ENCODE data around the gene FARP1. TPM values are rescaled to one million over a fixed set of nuclear protein-coding genes. Genes with fewer than 3 reads are reported as not detected.

Gene FARP1
- polyA plus RNA-seq, 4 donors = 0.89 to 23.4 (median 6.2) TPM

GRCh38 chr13:98451676-98452470 lies 309.0 kb downstream of the FARP1 start:
- DNase-seq (no peak), FAIRE-seq (no peak)
- Histone ChIP-seq H3K36me3 (ENCODE audit: control insufficient read depth in 3 of 3, insufficient read depth in 2 of 3, low read depth in 1 of 3, low read length in 3 of 3) (peaks cover 9 to 71% (median 20%) of the 10 kb centered on the region in 3 donors), H3K27ac (ENCODE audit: low read depth in 1 of 3, low read length in 2 of 3) (no peak overlapping the region), H3K4me3 (ENCODE audit: low read depth in 1 of 3, low read length in 3 of 3) (no peak overlapping the region), H3K27me3 (ENCODE audit: control insufficient read depth in 3 of 3, insufficient read depth in 3 of 3, low read length in 3 of 3) (no peaks in the 10 kb centered on the region), H3K4me1 (ENCODE audit: control insufficient read depth in 3 of 3, insufficient read depth in 2 of 3, low read depth in 1 of 3, low read length in 2 of 3) (peaks cover 0 to 7% (median 0%) of the 10 kb centered on the region in 3 donors), H3K9me3 (ENCODE audit: control insufficient read depth in 2 of 2, insufficient read depth in 1 of 2, low read depth in 1 of 2, low read length in 1 of 2) (no peaks in the 10 kb centered on the region)
- WGBS, 3 donors = 79 to 85% (median 83%) methylated on average over 23 of the region's 23 CpGs

GRCh38 chr13:98452851-98453843 lies 310.3 kb downstream of the FARP1 start:
- Histone ChIP-seq H3K4me1 (ENCODE audit: control insufficient read depth in 3 of 3, insufficient read depth in 2 of 3, low read depth in 1 of 3, low read length in 2 of 3) (peaks cover 0 to 7% (median 0%) of the 10 kb centered on the region in 3 donors), H3K27ac (ENCODE audit: low read depth in 1 of 3, low read length in 2 of 3) (no peak overlapping the region), H3K36me3 (ENCODE audit: control insufficient read depth in 3 of 3, insufficient read depth in 2 of 3, low read depth in 1 of 3, low read length in 3 of 3) (peaks cover 9 to 69% (median 30%) of the 10 kb centered on the region in 3 donors), H3K4me3 (ENCODE audit: low read depth in 1 of 3, low read length in 3 of 3) (no peak overlapping the region), H3K9me3 (ENCODE audit: control insufficient read depth in 2 of 2, insufficient read depth in 1 of 2, low read depth in 1 of 2, low read length in 1 of 2) (no peaks in the 10 kb centered on the region), H3K27me3 (ENCODE audit: control insufficient read depth in 3 of 3, insufficient read depth in 3 of 3, low read length in 3 of 3) (no peaks in the 10 kb centered on the region)
- 75 to 90% (median 89%) methylated on average over 15 of the region's 15 CpGs for WGBS, 3 donors
- DNase-seq = no peak
- FAIRE-seq = no peak

GRCh38 chr13:98454389-98454881 lies 311.5 kb downstream of the FARP1 start:
- H3K9me3 ChIP-seq (ENCODE audit: control insufficient read depth in 2 of 2, insufficient read depth in 1 of 2, low read depth in 1 of 2, low read length in 1 of 2) = no peaks in the 10 kb centered on the region
- WGBS, 3 donors = 42 to 60% (median 50%) methylated on average over 7 of the region's 7 CpGs
- H3K4me1 ChIP-seq (ENCODE audit: control insufficient read depth in 3 of 3, insufficient read depth in 2 of 3, low read depth in 1 of 3, low read length in 2 of 3) = peaks cover 0 to 7% (median 0%) of the 10 kb centered on the region in 3 donors
- H3K36me3 ChIP-seq (ENCODE audit: control insufficient read depth in 3 of 3, insufficient read depth in 2 of 3, low read depth in 1 of 3, low read length in 3 of 3) = peaks cover 12 to 70% (median 29%) of the 10 kb centered on the region in 3 donors
- FAIRE-seq (no peak), DNase-seq (no peak)
- H3K4me3 ChIP-seq (ENCODE audit: low read depth in 1 of 3, low read length in 3 of 3) = no peak overlapping the region
- H3K27ac ChIP-seq (ENCODE audit: low read depth in 1 of 3, low read length in 2 of 3) = peak overlapping the region in 1 of 3 donors; percentile 60
- no peaks in the 10 kb centered on the region for H3K27me3 ChIP-seq (ENCODE audit: control insufficient read depth in 3 of 3, insufficient read depth in 3 of 3, low read length in 3 of 3)

- no peak overlapping the region for H3K4me3 ChIP-seq (ENCODE audit: low read depth in 1 of 3, low read length in 3 of 3)
- H3K27ac ChIP-seq (ENCODE audit: low read depth in 1 of 3, low read length in 2 of 3) = no peak overlapping the region
- DNase-seq (no peak), FAIRE-seq (no peak)
- WGBS, 3 donors = 85 to 89% (median 87%) methylated on average over 6 of the region's 6 CpGs
- H3K36me3 ChIP-seq (ENCODE audit: control insufficient read depth in 3 of 3, insufficient read depth in 2 of 3, low read depth in 1 of 3, low read length in 3 of 3) = peaks cover 16 to 73% (median 33%) of the 10 kb centered on the region in 3 donors
- H3K4me1 ChIP-seq (ENCODE audit: control insufficient read depth in 3 of 3, insufficient read depth in 2 of 3, low read depth in 1 of 3, low read length in 2 of 3) = no peaks in the 10 kb centered on the region
- no peaks in the 10 kb centered on the region for H3K9me3 ChIP-seq (ENCODE audit: control insufficient read depth in 2 of 2, insufficient read depth in 1 of 2, low read depth in 1 of 2, low read length in 1 of 2)
- no peaks in the 10 kb centered on the region for H3K27me3 ChIP-seq (ENCODE audit: control insufficient read depth in 3 of 3, insufficient read depth in 3 of 3, low read length in 3 of 3)
These were observed 313.5 kb downstream of the FARP1 start for GRCh38 chr13:98456413-98456845.

GRCh38 chr13:98457053-98457452 lies 314.2 kb downstream of the FARP1 start:
- Histone ChIP-seq H3K36me3 (ENCODE audit: control insufficient read depth in 3 of 3, insufficient read depth in 2 of 3, low read depth in 1 of 3, low read length in 3 of 3) (peaks cover 11 to 73% (median 34%) of the 10 kb centered on the region in 3 donors), H3K27ac (ENCODE audit: low read depth in 1 of 3, low read length in 2 of 3) (no peak overlapping the region), H3K9me3 (ENCODE audit: control insufficient read depth in 2 of 2, insufficient read depth in 1 of 2, low read depth in 1 of 2, low read length in 1 of 2) (no peaks in the 10 kb centered on the region), H3K27me3 (ENCODE audit: control insufficient read depth in 3 of 3, insufficient read depth in 3 of 3, low read length in 3 of 3) (no peaks in the 10 kb centered on the region), H3K4me3 (ENCODE audit: low read depth in 1 of 3, low read length in 3 of 3) (no peak overlapping the region), H3K4me1 (ENCODE audit: control insufficient read depth in 3 of 3, insufficient read depth in 2 of 3, low read depth in 1 of 3, low read length in 2 of 3) (no peaks in the 10 kb centered on the region)
- FAIRE-seq (no peak), DNase-seq (no peak)
- WGBS, 3 donors = 90 to 96% (median 93%) methylated on average over 13 of the region's 13 CpGs

GRCh38 chr13:98458431-98458830 lies 315.5 kb downstream of the FARP1 start:
- Histone ChIP-seq H3K27me3 (ENCODE audit: control insufficient read depth in 3 of 3, insufficient read depth in 3 of 3, low read length in 3 of 3) (no peaks in the 10 kb centered on the region), H3K27ac (ENCODE audit: low read depth in 1 of 3, low read length in 2 of 3) (no peak overlapping the region), H3K9me3 (ENCODE audit: control insufficient read depth in 2 of 2, insufficient read depth in 1 of 2, low read depth in 1 of 2, low read length in 1 of 2) (no peaks in the 10 kb centered on the region), H3K4me1 (ENCODE audit: control insufficient read depth in 3 of 3, insufficient read depth in 2 of 3, low read depth in 1 of 3, low read length in 2 of 3) (no peaks in the 10 kb centered on the region), H3K36me3 (ENCODE audit: control insufficient read depth in 3 of 3, insufficient read depth in 2 of 3, low read depth in 1 of 3, low read length in 3 of 3) (peaks cover 17 to 82% (median 32%) of the 10 kb centered on the region in 3 donors), H3K4me3 (ENCODE audit: low read depth in 1 of 3, low read length in 3 of 3) (no peak overlapping the region)
- no peak for DNase-seq
- no peak for FAIRE-seq
- WGBS, 3 donors = 81 to 87% (median 84%) methylated on average over 16 of the region's 16 CpGs

- WGBS, 3 donors = 96 to 97% (median 96%) methylated on average over 15 to 18 of the region's 18 CpGs
- FAIRE-seq (no peak), DNase-seq (no peak)
- Histone ChIP-seq H3K36me3 (ENCODE audit: control insufficient read depth in 3 of 3, insufficient read depth in 2 of 3, low read depth in 1 of 3, low read length in 3 of 3) (peaks cover 17 to 87% (median 35%) of the 10 kb centered on the region in 3 donors), H3K4me1 (ENCODE audit: control insufficient read depth in 3 of 3, insufficient read depth in 2 of 3, low read depth in 1 of 3, low read length in 2 of 3) (no peaks in the 10 kb centered on the region), H3K27me3 (ENCODE audit: control insufficient read depth in 3 of 3, insufficient read depth in 3 of 3, low read length in 3 of 3) (no peaks in the 10 kb centered on the region), H3K27ac (ENCODE audit: low read depth in 1 of 3, low read length in 2 of 3) (no peak overlapping the region), H3K9me3 (ENCODE audit: control insufficient read depth in 2 of 2, insufficient read depth in 1 of 2, low read depth in 1 of 2, low read length in 1 of 2) (no peaks in the 10 kb centered on the region), H3K4me3 (ENCODE audit: low read depth in 1 of 3, low read length in 3 of 3) (no peak overlapping the region)
These were observed 316.3 kb downstream of the FARP1 start for GRCh38 chr13:98459171-98459681.
